NCI-H2196 treated with DMSO at 0.1 percent for 48 hours (cell line): ENCODE measurements around the gene KLK4.

Source experiments
- DNase-seq: peaks from one replicate; lab custom pipeline; 2025; ENCODE audit not compliant: unreplicated experiment; lab: John Stamatoyannopoulos, UW

KLK4 gene

DNA sequence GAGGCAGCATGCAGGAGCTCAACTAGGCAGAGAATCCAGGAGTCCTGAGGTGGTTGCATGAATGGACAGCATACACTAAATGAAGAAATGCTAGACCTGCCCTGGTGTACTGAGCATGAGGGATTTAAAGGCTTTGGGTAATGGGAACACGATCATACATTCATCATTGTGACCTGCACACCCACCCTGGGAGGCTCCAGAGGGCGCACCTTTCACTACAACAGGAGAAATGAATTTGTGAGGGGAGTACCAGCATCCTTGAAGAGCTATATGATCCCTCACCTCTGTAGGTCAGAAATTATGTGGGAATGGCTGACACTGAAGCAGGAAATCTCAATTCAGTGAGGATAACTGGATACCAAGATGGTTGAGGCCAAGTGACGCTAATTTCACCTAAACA is 29.0 kb downstream of the KLK4 start:
- no peak for DNase-seq

DNA sequence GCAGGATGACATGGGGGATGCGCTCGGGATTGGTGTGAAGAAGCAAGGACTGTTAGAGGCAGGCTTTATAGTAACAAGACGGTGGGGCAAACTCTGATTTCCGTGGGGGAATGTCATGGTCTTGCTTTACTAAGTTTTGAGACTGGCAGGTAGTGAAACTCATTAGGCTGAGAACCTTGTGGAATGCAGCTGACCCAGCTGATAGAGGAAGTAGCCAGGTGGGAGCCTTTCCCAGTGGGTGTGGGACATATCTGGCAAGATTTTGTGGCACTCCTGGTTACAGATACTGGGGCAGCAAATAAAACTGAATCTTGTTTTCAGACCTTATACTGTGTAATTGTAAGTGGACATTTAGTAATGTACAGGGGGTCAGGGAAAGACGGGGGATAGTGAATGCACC is 31.0 kb downstream of the KLK4 start:
- DNase-seq: no peak

DNA sequence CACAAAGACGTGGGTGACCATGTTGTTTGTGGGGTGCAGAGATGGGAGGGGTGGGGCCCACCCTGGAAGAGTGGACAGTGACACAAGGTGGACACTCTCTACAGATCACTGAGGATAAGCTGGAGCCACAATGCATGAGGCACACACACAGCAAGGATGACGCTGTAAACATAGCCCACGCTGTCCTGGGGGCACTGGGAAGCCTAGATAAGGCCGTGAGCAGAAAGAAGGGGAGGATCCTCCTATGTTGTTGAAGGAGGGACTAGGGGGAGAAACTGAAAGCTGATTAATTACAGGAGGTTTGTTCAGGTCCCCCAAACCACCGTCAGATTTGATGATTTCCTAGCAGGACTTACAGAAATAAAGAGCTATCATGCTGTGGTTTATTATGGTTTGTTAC is 32.3 kb downstream of the KLK4 start:
- DNase-seq: no peak

DNA sequence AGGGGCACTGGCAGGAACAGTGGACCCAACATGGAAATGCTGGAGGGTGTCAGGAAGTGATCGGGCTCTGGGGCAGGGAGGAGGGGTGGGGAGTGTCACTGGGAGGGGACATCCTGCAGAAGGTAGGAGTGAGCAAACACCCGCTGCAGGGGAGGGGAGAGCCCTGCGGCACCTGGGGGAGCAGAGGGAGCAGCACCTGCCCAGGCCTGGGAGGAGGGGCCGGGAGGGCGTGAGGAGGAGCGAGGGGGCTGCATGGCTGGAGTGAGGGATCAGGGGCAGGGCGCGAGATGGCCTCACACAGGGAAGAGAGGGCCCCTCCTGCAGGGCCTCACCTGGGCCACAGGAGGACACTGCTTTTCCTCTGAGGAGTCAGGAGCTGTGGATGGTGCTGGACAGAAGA is 33.9 kb downstream of the KLK4 start:
- peak; percentile 8 for DNase-seq

DNA sequence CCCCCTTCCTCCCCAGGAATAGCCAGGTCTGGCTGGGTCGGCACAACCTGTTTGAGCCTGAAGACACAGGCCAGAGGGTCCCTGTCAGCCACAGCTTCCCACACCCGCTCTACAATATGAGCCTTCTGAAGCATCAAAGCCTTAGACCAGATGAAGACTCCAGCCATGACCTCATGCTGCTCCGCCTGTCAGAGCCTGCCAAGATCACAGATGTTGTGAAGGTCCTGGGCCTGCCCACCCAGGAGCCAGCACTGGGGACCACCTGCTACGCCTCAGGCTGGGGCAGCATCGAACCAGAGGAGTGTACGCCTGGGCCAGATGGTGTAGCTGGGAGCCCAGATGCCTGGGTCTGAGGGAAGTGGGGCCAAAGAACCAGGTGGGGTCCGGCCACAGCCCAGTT is 34.7 kb downstream of the KLK4 start:
- no peak for DNase-seq

- DNase-seq: no peak
Observed at GRCh38 chr19:50875795-50876422, 35.3 kb downstream of the KLK4 start.

- no peak for DNase-seq
Observed at GRCh38 chr19:50874211-50874610, 37.0 kb downstream of the KLK4 start.

- no peak for DNase-seq
Observed at GRCh38 chr19:50873056-50873455, 38.1 kb downstream of the KLK4 start, which contains the start of gene KLK2. KLK2 (plus strand) TSS chr19:50873439; CDS start chr19:50873474, 35 bp downstream.

- no peak for DNase-seq
Observed at GRCh38 chr19:50870417-50871089, 40.6 kb downstream of the KLK4 start.

- no peak for DNase-seq
Observed at GRCh38 chr19:50869479-50869878, 41.7 kb downstream of the KLK4 start.

GRCh38 chr19:50861496-50862286 is 49.5 kb downstream of the KLK4 start:
- DNase-seq: no peak

- DNase-seq: no peak
Observed at GRCh38 chr19:50861010-50861409, 50.2 kb downstream of the KLK4 start.

DNA sequence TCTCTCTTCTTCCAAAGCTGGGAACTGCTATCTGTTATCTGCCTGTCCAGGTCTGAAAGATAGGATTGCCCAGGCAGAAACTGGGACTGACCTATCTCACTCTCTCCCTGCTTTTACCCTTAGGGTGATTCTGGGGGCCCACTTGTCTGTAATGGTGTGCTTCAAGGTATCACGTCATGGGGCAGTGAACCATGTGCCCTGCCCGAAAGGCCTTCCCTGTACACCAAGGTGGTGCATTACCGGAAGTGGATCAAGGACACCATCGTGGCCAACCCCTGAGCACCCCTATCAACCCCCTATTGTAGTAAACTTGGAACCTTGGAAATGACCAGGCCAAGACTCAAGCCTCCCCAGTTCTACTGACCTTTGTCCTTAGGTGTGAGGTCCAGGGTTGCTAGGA is 51.3 kb downstream of the KLK4 start:
- no peak for DNase-seq

- DNase-seq: peak; percentile 87
Observed at GRCh38 chr19:50858886-50859285, 52.3 kb downstream of the KLK4 start.

- no peak for DNase-seq
Observed at GRCh38 chr19:50857366-50857765, 53.8 kb downstream of the KLK4 start.
